Right cardiac atrium (tissue), 5 donors: ENCODE data around the gene SGF29. TPM values are rescaled to one million over a fixed set of nuclear protein-coding genes. Genes with fewer than 3 reads are reported as not detected.
A peak's percentile ranks its signal among the peaks of the same experiment; 100 is the strongest.
"Not testable (repeated sequence)": the region's sequence is repeated elsewhere in the genome, so short reads cannot be mapped to it uniquely, and the experiment has no call there.

Experiments
- ATAC-seq, 2 donors: fragments of 200-7000 bp; cut with Tn5 transposase; one replicate each; pipeline versions ENCODE4 v1.8.0 to v1.9.1; 2020; ENCODE audit warnings: moderate library complexity in 2 of 2, mild to moderate bottlenecking in 1 of 2
- DNase-seq, 3 donors: peaks; one replicate each; pipeline ENCODE4 v3.0.0-alpha.2; 2020
- H3K27ac ChIP-seq: one replicate; pipeline ENCODE4 v1.5.1; 2013; ENCODE audit warnings: mild to moderate bottlenecking, low read length, control low read depth, moderate library complexity
- H3K27me3 ChIP-seq: one replicate; pipeline ENCODE4 v1.6.1; 2013; ENCODE audit not compliant: control insufficient read depth, insufficient read depth
- H3K4me1 ChIP-seq: one replicate; pipeline ENCODE4 v1.6.1; 2013; ENCODE audit warnings: low read length; ENCODE audit not compliant: control insufficient read depth, insufficient read depth
- H3K4me3 ChIP-seq: one replicate; pipeline ENCODE4 v1.5.1; 2013; ENCODE audit warnings: low read length, control low read depth
- H3K9me3 ChIP-seq: one replicate; pipeline ENCODE4 v1.6.1; 2013; ENCODE audit warnings: low read length; ENCODE audit not compliant: control insufficient read depth
- WGBS: extraction: QIAGEN DNeasy Blood & Tissue Kit; methylation state at CpG from one replicate; pipeline ENCODE4 v1.1.7; 2013; 5-methylcytosine and 5-hydroxymethylcytosine counted together
- intact Hi-C, 4 donors: fragments of 100-400 bp; cut with DNase I; formaldehyde crosslinking; loops; one replicate each; pipeline versions ENCODE4 v1.11.0 to v1.14.0; 2022 to 2023
- polyA plus RNA-seq: library from polyadenylated mRNA; stranded (reverse); fragments of 200-250 nt; gene quantifications from one replicate; pipeline ENCODE4 v1.2.3, GENCODE V29; 2013
- total RNA-seq, 4 donors: library from RNA; stranded (reverse); fragmentation: NEBNext Ultra II Directional; extraction: Animal tissue kit (Norgen Biotek cat#: 25700); gene quantifications; one replicate each; pipeline ENCODE4 v1.2.1, GENCODE V29; 2021
- donor health status: healthy with polysubstance abuse.
- donor health status: DM: no; HTN: yes; CAD: no.
- donor health status: DM: no; HTN: no; CAD: no.
- donor health status: DM: no; HTN: yes; CAD: no; lungs with severe emphysema.
- donor health status: DM: yes; HTN: yes; CAD: no.

The SGF29 gene
- total and polyA plus RNA-seq, 5 donors, result 13.8 to 21.4 (median 18.2) TPM

DNA sequence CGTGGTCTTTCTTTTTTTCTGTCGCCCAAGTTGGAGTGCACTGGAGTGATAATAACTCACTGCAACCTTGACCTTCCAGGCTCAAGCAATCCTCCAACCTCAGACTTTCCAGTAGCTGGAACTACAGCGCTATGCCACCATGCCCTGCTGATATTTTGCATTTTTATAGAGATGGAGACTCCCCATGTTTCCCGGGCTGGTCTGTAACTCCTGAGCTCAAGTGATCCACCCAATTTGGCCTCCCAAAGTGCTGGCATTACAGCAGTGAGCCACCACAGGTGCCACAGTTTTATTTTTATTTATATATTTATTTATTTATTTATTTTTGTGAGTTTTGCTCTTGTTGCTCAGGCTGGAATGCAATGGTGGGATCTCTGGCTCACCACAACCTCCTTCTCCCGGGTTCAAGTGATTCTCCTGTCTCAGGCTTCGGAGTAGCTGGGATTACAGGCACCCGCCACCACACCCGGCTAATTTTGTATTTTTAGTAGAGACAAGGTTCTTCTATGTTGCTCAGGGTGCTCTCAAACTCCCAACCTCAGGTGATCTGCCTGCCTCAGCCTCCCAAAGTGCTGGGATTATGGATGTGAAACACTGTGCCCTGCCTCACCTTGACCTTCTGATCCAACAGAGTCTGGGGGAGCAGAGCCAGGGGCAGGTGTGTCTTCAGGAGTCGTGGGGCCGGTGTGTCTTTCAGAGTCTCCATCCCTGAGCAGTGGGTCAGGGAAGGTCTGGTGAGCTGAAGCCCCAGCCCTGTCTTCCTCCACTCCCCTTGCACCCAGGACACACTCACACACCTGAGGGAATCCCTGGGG, 54.2 kb downstream of the SGF29 start:
- H3K4me1 ChIP-seq, H3K4me3 ChIP-seq, DNase-seq, intact Hi-C loops, H3K9me3 ChIP-seq, H3K27ac ChIP-seq, H3K27me3 ChIP-seq, ATAC-seq: not testable (repeated sequence)
- WGBS, result 98% methylated on average over 10 of the region's 10 CpGs

DNA sequence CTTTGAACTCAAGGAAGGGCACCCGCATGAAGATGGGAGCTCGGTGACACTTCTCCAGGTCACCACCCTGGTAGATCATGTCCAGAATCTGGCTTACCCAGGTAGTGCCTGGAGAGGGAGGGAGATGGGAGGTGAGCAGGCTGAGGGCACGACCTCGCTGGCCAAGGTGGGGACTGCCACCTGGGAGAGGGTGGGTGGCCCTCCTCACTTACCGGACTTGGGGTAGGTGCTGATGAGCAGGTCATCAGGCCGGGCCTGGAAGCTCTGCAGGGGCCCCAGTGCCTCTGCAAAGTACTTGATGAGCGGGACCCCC, 54.7 kb downstream of the SGF29 start:
- ATAC-seq, intact Hi-C loops, H3K27ac ChIP-seq, H3K4me1 ChIP-seq, H3K9me3 ChIP-seq, H3K4me3 ChIP-seq, H3K27me3 ChIP-seq: not testable (repeated sequence)
- 97% methylated on average over 6 of the region's 7 CpGs for WGBS
- DNase-seq, result peak in 2 of 3 donors; percentile 26 to 54

- H3K27me3 ChIP-seq, intact Hi-C loops, H3K27ac ChIP-seq, H3K4me1 ChIP-seq, H3K9me3 ChIP-seq: not testable (repeated sequence)
- DNase-seq (peak; percentile 43 to 82 (median 76)), ATAC-seq (peak; percentile 14 to 25)
- 69% methylated on average over 11 of the region's 11 CpGs for WGBS
- peak overlapping the region; percentile 15 for H3K4me3 ChIP-seq
Measured at GRCh38 chr16:28608867-28609596, 55.3 kb downstream of the SGF29 start.

DNA sequence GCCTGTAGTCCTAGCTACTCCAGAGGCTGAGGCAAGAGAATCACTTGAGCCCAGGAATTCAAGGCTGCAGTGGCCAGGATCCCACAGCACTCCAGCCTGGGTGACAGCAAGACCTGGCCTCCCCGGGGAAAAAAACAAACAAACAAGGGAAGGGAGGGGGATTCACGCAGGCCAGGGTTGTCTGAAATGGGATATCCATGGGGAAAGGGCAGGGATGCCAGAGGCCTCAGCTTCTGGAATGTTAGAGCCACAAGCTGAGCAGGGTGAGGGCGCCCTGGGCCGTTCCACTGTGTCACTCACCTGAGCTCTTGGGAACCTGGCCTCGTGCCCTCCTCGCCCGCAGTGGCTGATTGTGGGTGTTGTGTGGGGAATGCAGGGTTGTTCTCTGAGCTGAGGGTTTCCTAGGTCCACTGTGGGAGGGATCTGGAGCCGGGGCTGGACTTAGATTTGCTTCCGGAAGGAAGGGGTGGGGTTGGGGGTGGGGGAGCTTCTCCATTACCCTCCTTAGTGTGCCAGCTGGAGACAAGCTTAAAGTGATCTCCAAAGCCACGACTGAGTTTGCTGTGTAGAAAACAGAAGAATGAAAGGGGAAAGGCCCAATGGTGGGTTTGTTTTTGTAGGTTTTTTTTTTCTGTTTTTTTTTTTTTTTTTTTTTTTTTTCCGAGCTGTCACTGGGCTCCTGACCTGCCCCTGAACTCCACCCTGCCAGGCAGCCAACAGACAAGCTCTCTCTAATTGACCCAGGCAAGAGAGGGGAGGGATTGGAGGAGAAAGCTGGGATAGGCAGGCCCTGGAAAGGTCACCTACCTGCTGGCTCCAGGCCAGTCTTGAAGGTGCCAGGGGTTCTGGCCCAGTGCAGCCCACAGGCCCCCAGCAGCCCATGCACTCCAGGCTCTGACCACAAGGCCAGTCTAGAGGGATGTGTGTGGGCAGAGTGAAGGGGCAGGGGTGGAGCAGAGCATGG, 56.2 kb downstream of the SGF29 start, which contains the start of gene SULT1A1:
SULT1A1 (minus strand) TSS at position 414 of the 964 bp plus-strand sequence. CDS start 1,189 bp downstream, outside the sequence.
- H3K4me1 ChIP-seq, result peaks cover 6% of the 10 kb centered on the region
- DNase-seq (peak; percentile 63 to 84 (median 84)), ATAC-seq (peak; percentile 82 to 87)
- no peaks in the 10 kb centered on the region for H3K27me3 ChIP-seq
- no peaks in the 10 kb centered on the region for H3K9me3 ChIP-seq
- H3K27ac ChIP-seq, result peak within 1 kb of the TSS; percentile 55
- H3K4me3 ChIP-seq, result peak within 1 kb of the TSS; percentile 15
- intact Hi-C loops, result loop anchor here in 1 of 4 donors (10.0 kb wide), 1 partner anchor 115 kb away; the partner anchor contains the start of genes APOBR and CLN3
- WGBS, result 20% methylated on average over 11 of the region's 11 CpGs

DNA sequence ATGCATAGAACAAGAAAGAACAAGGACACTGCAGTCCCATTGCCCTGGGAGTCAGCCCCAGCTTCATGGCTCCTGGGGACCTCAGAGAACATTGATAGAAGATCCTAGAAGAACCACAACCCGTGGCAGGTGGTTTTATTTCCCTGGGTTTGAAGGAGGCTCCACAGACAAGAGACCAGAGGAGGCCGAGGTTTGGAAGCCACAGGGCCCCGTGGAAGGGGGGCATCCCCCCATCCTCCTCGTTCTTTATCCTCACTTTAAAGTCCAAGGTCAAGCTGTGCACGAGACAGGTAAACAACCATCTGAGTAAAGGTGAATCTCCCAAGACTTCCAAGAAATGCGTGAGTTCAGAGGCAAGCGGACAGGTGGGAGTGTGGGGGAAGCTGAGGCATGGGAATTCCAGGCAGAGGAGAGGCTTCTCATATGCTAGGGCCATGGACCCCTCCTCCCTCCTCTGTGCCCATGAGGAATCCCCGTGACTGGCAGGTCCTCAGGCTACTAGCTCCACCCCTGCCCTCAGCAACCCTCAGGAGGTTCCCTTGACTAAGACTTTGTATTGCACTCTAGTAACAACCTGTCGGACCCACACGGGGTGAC, 57.0 kb downstream of the SGF29 start:
- Histone ChIP-seq H3K4me3 (no peak overlapping the region), H3K9me3 (no peaks in the 10 kb centered on the region), H3K27me3 (no peaks in the 10 kb centered on the region), H3K4me1 (peaks cover 6% of the 10 kb centered on the region), H3K27ac (peak overlapping the region; percentile 55)
- ATAC-seq (no peak), DNase-seq (peak in 1 of 3 donors; percentile 32)
- intact Hi-C loops, result loop anchor here in 1 of 4 donors (10.0 kb wide), 1 partner anchor 116 kb away; the partner anchor contains the start of genes APOBR and CLN3
- 81% methylated on average over 10 of the region's 10 CpGs for WGBS

DNA sequence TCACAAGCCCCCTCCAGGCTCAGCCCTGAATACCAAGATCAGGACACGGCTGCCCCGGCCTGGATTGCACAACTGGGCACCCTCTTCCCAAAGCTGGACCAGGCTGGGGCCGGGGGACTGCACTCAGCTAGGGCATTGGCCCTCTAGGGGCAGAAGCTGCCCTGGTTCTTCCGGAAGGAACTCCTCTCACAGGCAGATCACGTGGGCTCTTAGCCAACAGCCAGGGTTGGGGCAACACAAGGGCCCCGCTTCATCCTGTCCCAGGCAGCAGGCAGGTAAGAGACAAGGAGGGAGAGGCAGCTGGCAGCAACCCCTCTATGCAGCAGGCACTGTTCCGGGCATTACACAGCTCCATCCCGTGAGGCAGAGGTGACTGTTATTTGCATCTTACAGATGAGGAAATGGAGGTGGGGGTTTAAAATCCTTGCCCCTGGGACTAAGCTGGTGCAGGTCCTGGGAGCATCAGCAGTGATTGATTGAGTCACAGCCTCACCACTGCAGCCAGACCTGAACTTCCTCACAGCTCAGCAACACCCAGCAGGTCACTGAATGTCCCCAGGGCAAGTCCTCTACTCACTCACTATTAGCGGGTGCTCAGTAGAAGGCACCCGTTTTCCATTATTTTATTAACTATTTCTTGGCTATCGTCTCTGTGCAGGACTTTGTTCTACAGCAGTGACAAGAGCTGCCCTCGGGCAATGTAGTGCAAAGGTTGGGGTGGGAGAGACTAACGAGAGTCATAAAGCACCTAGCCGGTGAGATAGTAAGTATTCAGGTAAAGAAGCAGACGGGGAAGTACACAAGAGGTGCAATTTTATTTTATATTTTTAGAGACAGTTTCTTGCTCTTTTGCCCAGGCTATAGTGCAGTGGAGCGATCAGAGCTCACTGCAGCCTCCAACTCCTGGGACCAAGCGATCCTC, 58.9 kb downstream of the SGF29 start:
- not testable (repeated sequence) for DNase-seq, H3K4me1 ChIP-seq, H3K9me3 ChIP-seq, H3K4me3 ChIP-seq, H3K27me3 ChIP-seq, H3K27ac ChIP-seq
- WGBS, result no CpG with 5 or more reads among the region's 17 CpGs
- peak; percentile 5 to 6 for ATAC-seq
- intact Hi-C loops, result loop anchor here in 1 of 4 donors (10.0 kb wide), 1 partner anchor 118 kb away; the partner anchor contains the start of genes APOBR and CLN3

DNA sequence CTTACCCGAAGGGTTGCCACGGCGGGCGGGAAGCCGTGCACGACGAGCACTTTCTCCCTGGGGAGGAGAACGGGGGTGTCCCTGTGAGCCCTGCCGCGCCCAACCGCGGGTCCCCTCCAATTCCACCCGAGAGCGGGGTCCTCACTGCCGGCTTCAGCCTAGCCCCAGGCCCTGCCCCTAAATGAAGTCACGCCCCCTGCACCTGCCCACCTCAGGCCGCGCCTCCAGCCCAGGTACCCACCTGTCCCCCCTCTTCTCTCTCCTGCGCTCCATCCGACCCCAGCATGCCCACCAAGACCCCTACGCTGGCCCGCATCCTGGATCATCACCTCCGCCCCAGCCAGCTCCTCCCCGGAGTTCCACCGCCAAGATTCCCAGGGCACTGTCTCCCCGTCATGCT, 60.2 kb downstream of the SGF29 start:
- intact Hi-C loops, result loop anchor here in 1 of 4 donors (10.0 kb wide), 1 partner anchor 119 kb away; the partner anchor contains the start of genes APOBR and CLN3
- H3K4me3 ChIP-seq, H3K4me1 ChIP-seq, H3K27me3 ChIP-seq, H3K27ac ChIP-seq, ATAC-seq, H3K9me3 ChIP-seq: not testable (repeated sequence)
- 46% methylated on average over 7 of the region's 26 CpGs for WGBS
- DNase-seq, result peak in 2 of 3 donors; percentile 33 to 53

GRCh38 chr16:28614561-28614960, 60.8 kb downstream of the SGF29 start:
- not testable (repeated sequence) for H3K27me3 ChIP-seq, H3K4me1 ChIP-seq, DNase-seq, H3K9me3 ChIP-seq, ATAC-seq, H3K27ac ChIP-seq, H3K4me3 ChIP-seq
- 80% methylated on average over 13 of the region's 16 CpGs for WGBS
- intact Hi-C loops, result loop anchor here in 1 of 4 donors (10.0 kb wide), 1 partner anchor 120 kb away; the partner anchor contains the start of genes APOBR and CLN3

GRCh38 chr16:28615486-28616223, 61.9 kb downstream of the SGF29 start:
- intact Hi-C loops, result loop anchor here in 1 of 4 donors (10.0 kb wide), 1 partner anchor 121 kb away; the partner anchor contains the start of genes APOBR and CLN3
- not testable (repeated sequence) for H3K27ac ChIP-seq, H3K4me1 ChIP-seq, H3K4me3 ChIP-seq, H3K27me3 ChIP-seq, H3K9me3 ChIP-seq
- DNase-seq (peak; percentile 70 to 87 (median 86)), ATAC-seq (peak in 1 of 2 donors; percentile 36)
- WGBS, result 42% methylated on average over 16 of the region's 24 CpGs
